ENCODE data around the gene OXCT1. TPM values are rescaled to one million over a fixed set of nuclear protein-coding genes. Genes with fewer than 3 reads are reported as not detected.

The OXCT1 gene
- total and polyA plus RNA-seq, 2 of the 13 experiments (the other 11 are each of a cell fraction or from before 2014, with no cell fraction given) = 0.92 to 4.7 TPM

DNA sequence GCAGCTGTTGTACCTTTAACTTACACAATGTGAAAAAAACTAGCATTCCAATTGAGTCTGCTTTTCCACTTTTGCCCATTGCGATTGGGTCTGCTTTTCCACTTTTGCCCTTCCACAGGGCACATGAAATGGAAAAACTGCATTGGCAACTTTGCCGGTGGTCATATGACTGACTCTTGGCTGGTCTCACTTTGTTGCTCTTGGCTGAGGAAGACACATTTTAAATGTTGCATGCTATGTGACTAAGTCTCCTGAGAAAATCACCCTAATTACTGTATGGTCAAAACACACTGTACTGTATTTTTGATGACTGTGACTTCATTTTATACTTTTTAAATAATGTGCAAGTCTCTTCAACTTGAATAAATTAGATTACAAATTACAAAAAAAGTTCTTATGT lies 1.6 kb upstream of the OXCT1 start:
- ATAC-seq (no peak), FAIRE-seq (no peak), DNase-seq (ENCODE audit: low spot score) (no peak)
- peaks cover 0 to 8% of the 10 kb centered on the region in 2 experiments; a peak in 2 of 5 replicates for H3K27me3 ChIP-seq (ENCODE audit: control insufficient read depth in 1 of 2, insufficient read depth in 2 of 2, low read length in 2 of 2)
- no peak overlapping the region for H3K4me3 ChIP-seq (replicated peaks in 1 of 3; ENCODE audit: insufficient read depth in 1 of 3, low read depth in 2 of 3, low read length in 3 of 3)
- H3K9me3 ChIP-seq (ENCODE audit: low read length) = no peaks in the 10 kb centered on the region
- intact Hi-C loops (cut with micrococcal nuclease; ENCODE audit: unreplicated experiment) = no loop called here
- no peak overlapping the region for H3K4me2 ChIP-seq (ENCODE audit: low read depth, low read length)
- H3K36me3 ChIP-seq (replicated peaks in 1 of 2; ENCODE audit: control insufficient read depth in 1 of 2, insufficient read depth in 2 of 2, low read length in 2 of 2) = no peaks in the 10 kb centered on the region
- CTCF ChIA-PET (ENCODE audit: low intra/inter-chr PET ratio, low total read pairs) = no interaction called here
- no peak overlapping the region for H3K27ac ChIP-seq (ENCODE audit: extremely low read length, insufficient read depth, low read length)
- H3K4me1 ChIP-seq (ENCODE audit: insufficient read depth, low read length) = peaks cover 11% of the 10 kb centered on the region
- no peak overlapping the region for H2AFZ ChIP-seq (ENCODE audit: low read length)
- in situ Hi-C loops (cut with HindIII; ENCODE audit: extremely low pct_ligation_motif_present, low pct_unique_long_range_greater_than_20kb) = loop anchor here (25.0 kb wide), 2 partner anchors 715 to 890 kb away; partner anchors contain the start of gene CCDC152
- no TSS peak for BruUV-seq (replicated peaks)
- 96% methylated on average over 2 of the region's 2 CpGs for WGBS (ENCODE audit: low lambda C conversion rate)
- H3K79me2 ChIP-seq (ENCODE audit: insufficient read depth, low read length) = no peaks in the 10 kb centered on the region
- no peaks in the 10 kb centered on the region for H4K20me1 ChIP-seq (ENCODE audit: insufficient read depth, low read length)
- POLR2A ChIA-PET = no interaction called here
- TF ChIP-seq ARHGAP35 (CRISPR knock-in tag; IDR thresholded peaks at IDR 0.05; ENCODE audit: borderline replicate concordance) (no peak), MIER2 (CRISPR knock-in tag; IDR thresholded peaks at IDR 0.05) (no peak), ZBTB2 (CRISPR knock-in tag; IDR thresholded peaks at IDR 0.05; ENCODE audit: low read depth) (no peak), GTF3A (CRISPR knock-in tag; conservative IDR thresholded peaks at IDR 0.05) (no peak), LCORL (IDR thresholded peaks at IDR 0.05) (no peak), LCORL (CRISPR knock-in tag; IDR thresholded peaks at IDR 0.05) (no peak), ZNF543 (CRISPR knock-in tag; IDR thresholded peaks at IDR 0.05) (no peak), ZNF292 (CRISPR knock-in tag; IDR thresholded peaks at IDR 0.05; ENCODE audit: borderline replicate concordance, low read depth) (no peak), NFYB (CRISPR knock-in tag; IDR thresholded peaks at IDR 0.05) (no peak), SUZ12 (IDR thresholded peaks at IDR 0.05; ENCODE audit: low read depth, low read length) (no peak), SIN3A (IDR thresholded peaks at IDR 0.05; ENCODE audit: borderline replicate concordance, low read depth, low read length) (no peak), TAF15 (IDR thresholded peaks at IDR 0.05; ENCODE audit: low read depth, low read length, poor library complexity, severe bottlenecking) (no peak), HOXA3 (CRISPR knock-in tag; IDR thresholded peaks at IDR 0.05) (no peak), TEAD2 (CRISPR knock-in tag; IDR thresholded peaks at IDR 0.05) (no peak), BHLHE40 (IDR thresholded peaks at IDR 0.05; ENCODE audit: low read length) (no peak), KLF15 (CRISPR knock-in tag; IDR thresholded peaks at IDR 0.05; ENCODE audit: borderline replicate concordance) (no peak)
- TF ChIP-seq, protein P1, sequence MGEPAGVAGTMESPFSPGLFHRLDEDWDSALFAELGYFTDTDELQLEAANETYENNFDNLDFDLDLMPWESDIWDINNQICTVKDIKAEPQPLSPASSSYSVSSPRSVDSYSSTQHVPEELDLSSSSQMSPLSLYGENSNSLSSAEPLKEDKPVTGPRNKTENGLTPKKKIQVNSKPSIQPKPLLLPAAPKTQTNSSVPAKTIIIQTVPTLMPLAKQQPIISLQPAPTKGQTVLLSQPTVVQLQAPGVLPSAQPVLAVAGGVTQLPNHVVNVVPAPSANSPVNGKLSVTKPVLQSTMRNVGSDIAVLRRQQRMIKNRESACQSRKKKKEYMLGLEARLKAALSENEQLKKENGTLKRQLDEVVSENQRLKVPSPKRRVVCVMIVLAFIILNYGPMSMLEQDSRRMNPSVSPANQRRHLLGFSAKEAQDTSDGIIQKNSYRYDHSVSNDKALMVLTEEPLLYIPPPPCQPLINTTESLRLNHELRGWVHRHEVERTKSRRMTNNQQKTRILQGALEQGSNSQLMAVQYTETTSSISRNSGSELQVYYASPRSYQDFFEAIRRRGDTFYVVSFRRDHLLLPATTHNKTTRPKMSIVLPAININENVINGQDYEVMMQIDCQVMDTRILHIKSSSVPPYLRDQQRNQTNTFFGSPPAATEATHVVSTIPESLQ (CRISPR knock-in tag; conservative IDR thresholded peaks at IDR 0.05) = no peak
- TF ChIP-seq, protein P2, sequence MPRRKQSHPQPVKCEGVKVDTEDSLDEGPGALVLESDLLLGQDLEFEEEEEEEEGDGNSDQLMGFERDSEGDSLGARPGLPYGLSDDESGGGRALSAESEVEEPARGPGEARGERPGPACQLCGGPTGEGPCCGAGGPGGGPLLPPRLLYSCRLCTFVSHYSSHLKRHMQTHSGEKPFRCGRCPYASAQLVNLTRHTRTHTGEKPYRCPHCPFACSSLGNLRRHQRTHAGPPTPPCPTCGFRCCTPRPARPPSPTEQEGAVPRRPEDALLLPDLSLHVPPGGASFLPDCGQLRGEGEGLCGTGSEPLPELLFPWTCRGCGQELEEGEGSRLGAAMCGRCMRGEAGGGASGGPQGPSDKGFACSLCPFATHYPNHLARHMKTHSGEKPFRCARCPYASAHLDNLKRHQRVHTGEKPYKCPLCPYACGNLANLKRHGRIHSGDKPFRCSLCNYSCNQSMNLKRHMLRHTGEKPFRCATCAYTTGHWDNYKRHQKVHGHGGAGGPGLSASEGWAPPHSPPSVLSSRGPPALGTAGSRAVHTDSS (CRISPR knock-in tag; conservative IDR thresholded peaks at IDR 0.05) = no peak
- H3K9ac ChIP-seq (ENCODE audit: insufficient read depth, low read depth, low read length) = no peak overlapping the region
